ENCODE results near the gene NPDC1.
"Not testable (repeated sequence)": the region's sequence is repeated elsewhere in the genome, so short reads cannot be mapped to it uniquely, and the experiment has no call there.

Gene NPDC1

DNA sequence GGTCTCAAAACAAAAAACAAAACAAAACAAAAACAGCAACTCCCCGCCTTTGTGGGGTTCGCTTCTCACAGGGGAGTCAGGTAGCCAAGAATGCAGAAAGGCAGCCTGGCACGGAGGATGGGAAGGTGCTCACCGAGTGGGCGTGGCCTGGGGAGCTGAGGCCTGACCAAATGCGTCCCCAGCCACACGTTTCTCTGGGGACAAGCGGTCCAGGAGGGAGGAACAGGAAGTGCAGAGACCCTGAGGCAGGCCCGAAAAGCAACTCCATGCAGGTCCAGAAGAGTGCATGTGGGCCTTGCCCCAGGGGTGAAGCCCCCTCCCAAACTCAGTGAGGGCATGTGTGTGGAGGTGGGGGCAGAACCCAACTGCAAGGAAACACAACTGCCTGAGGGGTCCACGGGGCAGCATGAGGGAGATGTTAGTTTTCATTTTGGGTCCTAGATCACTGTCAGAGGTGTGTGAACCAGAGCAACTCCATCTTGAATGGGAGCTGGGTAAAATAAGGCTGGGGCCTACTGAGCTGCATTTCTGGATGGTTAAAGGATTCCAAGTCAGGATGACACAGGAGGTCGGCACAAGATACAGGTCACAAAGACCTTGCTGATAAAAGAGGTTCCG, 28.8 kb upstream of the NPDC1 start:
- no peak for DNase-seq

- no peak for DNase-seq
These were observed 28.0 kb upstream of the NPDC1 start for GRCh38 chr9:137073992-137074399.

- DNase-seq: no peak
These were observed 25.3 kb upstream of the NPDC1 start for GRCh38 chr9:137071282-137071681.

GRCh38 chr9:137070906-137071275, 24.9 kb upstream of the NPDC1 start:
- no peak for DNase-seq

DNA sequence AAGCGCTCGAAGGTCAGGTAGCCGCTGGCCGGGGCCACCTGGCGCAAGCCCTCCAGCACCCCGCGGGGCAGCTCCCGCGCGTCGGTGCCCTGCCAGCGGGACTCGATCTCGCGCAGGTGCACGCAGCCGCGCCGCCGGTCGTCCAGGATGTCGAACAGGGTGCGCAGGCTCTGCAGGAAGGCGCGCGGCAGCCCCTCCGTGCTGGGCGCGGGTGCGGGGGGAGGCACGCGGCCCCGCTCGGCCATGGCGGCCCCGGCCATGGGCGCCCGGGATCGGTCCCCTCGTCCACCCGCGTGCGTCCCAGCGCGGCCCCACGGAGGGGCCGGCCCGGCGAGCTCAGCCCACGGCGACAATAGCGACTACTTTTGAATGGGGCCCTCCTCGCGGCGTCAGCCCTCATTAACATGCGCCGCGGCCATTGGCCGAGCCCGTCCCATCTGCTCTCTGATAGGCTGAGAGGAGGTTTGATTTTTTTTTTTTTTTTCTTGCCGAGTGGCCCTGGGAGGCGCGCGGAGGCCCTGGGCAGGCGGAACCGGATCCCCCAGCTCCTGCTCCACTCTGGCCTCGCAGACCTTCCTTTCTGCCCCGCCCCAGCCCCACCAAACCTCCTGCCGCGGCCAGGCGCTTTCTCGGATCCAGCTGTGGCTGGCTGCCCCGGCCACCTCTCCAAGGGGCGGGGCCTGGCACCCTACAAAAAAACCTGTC, 24.4 kb upstream of the NPDC1 start, which contains the start of gene SAPCD2:
Gene SAPCD2, minus strand, starts transcription at position 357 of the 705 bp plus-strand sequence. Its CDS starts 97 bp downstream, at position 260.
- DNase-seq: peak; percentile 75

- DNase-seq: no peak
These were observed 23.6 kb upstream of the NPDC1 start for GRCh38 chr9:137069508-137070091.

DNA sequence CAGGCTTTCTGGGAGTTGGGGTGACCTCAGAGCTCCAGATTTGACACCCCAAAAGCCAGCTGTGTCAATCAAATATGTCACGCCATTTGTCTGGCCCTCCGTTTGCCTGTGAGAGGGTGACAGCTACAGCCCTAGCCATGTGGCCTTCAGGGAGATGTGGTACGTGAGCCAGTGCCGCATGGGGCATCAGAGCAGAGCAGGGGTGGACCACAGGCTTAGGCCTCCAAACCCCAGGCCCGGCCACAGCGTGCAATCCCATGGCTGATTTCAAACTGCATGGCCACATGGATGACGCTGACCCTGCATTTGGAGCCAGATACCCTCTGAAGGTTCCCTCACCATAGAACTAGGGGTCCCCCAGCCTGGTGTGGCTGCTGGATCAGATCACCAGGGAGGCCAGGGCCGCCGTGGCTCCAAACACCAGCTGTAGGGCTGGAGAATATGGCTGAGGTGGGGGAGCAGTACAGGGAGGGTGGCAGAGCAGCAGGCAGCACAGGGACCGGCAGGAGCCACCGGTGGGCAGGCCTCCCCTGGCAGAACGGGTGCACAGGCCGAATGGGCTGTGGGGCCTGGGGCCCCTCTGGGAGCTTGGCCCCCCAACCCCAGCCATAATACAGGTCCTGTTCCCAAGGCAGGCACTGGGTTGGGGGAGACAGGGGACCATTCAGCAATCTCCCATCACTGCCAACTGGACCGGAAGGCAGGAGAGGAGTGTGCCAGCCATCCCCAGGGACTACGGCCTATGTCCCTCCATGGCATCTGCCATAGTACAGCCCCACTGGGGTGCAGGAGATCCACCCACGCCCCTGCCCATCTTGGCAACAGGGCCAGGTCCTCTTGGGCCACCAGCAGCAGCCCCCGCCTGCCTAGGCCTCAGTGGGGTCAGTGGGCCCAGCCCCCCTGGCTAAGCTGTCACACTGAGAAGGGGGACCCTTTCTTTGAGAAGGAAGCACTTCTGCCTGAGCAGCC, 22.8 kb upstream of the NPDC1 start:
- DNase-seq: no peak

- DNase-seq: no peak
These were observed 22.0 kb upstream of the NPDC1 start for GRCh38 chr9:137067860-137068538.

DNA sequence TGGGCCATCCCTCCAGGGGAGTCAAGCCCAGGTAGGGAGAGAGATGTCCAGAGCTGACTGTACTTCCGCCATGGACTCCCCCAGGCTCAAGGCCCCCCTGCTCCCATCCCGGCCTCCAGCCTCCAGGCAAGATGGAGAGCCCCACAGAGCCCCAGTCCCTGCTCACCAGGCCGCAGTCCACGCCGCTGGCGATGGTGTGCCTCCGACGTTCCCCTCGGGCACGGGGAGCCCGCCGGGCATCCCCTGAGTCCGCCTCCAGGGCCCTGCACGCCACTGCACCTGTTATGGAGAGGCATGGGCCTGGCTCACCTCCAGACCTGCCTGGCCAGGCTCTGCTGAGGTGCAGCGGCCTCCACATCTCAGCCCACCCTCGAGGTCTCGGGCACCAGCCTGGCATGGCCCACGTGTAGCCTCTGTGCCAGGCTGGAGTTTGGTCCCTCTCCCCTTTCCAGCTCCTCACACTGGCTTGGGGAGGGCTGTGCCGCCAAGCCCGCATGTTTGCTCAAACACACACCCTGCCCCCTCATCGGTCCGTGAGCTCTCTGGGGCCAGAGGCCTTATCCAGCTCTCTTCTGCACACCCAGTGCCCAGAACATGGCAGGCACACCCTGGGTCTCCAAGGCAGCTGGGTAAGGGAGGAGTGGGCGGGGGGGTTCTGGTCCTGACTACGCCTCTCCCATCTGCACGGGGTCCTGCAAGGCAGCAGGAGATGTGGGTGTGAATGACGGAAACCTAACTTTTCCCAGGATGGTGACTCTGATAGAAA, 20.3 kb upstream of the NPDC1 start:
- DNase-seq: no peak

DNA sequence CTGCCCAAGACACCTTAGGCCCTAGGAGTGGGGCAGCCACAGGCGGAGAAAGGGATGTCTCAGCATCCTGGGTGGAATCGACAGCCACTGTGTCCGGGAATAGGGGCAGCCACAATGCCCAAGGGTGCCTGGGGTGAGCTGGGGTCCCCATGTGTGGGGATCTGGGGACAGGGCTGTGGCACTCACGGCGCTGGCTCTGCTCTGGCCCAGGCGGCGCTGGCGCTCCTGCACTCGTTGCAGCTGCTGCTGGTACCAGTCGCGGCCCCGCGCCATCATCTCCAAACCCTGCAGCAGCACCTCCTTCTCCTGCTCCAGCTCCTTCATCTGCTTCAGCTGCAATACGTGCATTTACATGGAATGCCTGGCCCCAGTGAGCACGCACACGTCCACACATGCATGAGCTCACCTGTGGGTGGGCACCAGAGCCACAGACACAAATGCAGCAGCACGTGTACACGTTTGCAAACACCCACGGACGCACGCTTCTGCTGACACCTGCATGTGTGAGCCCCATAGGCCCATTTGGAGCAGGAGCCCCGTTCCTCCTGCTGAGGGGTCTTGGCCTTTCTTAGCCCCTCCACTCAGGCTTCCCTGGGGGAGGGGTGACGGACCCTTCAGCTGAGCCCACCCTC, 19.5 kb upstream of the NPDC1 start:
- no peak for DNase-seq

GRCh38 chr9:137064880-137065164, 18.8 kb upstream of the NPDC1 start:
- no peak for DNase-seq

- DNase-seq: no peak
These were observed 18.3 kb upstream of the NPDC1 start for GRCh38 chr9:137064027-137064879.

DNA sequence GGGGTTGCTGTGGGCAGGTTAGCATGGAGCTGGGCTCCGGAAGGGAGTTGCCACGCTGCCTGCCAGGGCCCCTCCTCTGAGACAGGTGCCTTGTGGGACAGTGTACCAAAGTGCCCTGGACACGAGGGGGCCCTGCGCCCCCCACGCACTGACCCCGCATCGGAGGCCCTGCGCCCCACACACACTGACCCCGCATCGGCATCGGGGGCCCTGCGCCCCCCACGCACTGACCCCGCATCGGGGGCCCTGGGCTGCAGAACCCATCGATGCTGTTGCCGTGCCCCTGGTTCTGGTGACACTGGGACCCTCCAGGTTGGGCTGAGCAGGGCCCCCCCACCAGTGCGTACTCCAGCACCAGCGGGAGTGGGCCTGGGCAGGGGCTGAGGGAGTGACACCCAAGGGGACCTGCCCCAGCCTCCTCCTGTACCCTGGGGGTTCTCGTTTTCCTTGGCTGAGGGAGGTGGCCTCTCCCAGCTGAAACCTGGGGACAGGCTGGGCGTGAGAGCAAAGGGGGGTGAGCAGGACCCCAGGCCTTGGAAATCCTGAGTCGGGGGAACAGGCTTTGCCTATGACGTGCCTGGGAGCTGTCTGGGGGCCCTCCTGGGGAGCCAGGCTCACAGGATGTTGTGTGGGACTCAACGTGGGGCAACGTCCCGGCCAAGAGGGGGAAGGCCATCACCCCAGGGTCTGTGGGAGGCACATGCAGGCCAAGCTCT, 17.5 kb upstream of the NPDC1 start:
- DNase-seq: no peak

- not testable (repeated sequence) for DNase-seq
These were observed 16.8 kb upstream of the NPDC1 start for GRCh38 chr9:137062798-137063197.

DNA sequence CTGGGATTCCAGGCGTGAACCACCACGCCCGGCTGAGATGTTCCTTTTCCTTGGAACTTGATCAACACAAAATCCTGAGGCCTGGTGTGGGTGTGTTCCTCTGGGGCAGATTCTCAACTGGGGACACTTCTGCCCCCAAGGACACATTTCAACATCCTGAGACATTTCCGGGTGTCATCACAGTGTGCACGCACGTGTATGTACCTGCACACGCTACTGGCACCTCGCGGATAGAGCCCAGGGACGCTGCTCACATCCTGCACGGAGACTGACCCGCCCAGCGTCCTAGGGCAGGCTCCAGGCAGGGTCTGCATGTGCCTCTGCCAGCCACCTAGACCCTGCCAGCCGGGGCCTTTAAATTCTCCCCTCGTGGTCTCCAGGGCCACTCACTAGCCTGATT, 16.4 kb upstream of the NPDC1 start:
- DNase-seq: no peak

DNA sequence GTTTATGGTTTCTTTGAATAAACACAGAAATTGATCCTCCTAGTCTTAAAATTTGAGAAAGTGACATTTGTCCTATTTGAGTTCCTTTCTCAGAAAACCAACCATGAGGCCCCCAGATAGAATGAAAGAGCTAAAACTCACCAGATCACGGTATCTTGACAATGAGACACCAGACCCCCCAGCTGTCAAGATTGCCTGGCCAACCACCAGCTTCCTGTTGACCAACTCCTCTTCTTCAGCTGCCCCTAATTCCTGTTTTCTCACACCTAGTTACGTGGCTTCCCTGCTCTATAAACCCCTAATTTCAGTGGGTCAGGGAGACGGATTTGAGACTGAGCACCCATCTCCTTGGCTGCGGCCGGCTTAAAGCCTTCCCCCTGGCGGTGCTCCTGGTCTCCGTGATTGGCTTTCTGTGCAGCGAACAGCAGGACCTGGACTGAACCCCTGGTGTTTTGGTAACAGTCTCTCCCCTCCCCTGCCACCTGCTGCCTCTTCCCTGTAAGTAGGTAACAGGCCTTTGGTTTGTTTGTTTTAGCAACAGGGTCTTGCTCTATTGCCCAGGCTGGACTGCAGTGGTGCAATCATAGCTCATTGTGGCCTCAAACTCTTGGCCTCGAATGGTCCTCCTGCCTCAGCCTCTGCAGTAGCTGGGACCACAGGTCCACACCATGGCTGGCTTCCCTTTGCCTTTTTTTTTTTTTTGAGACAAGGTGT, 12.7 kb upstream of the NPDC1 start:
- DNase-seq: no peak

GRCh38 chr9:137057545-137057944, 11.6 kb upstream of the NPDC1 start:
- no peak for DNase-seq

- DNase-seq: no peak
These were observed 10.9 kb upstream of the NPDC1 start for GRCh38 chr9:137056739-137057415.
